Panc1 (cell line): ENCODE results near the gene SSR2.

Source experiments
- POLR2AphosphoS5 ChIP-seq: IDR thresholded peaks from 2 replicates; pipeline ENCODE4 v1.6.1; 2012; ENCODE audit warnings: mild to moderate bottlenecking, low read depth, low read length, moderate library complexity
- SIN3A ChIP-seq: IDR thresholded peaks from 2 replicates; pipeline ENCODE4 v1.6.1; 2012; ENCODE audit warnings: low read depth, mild to moderate bottlenecking, low read length, moderate library complexity, borderline replicate concordance; ENCODE audit not compliant: insufficient read depth
- TCF7L2 ChIP-seq: IDR thresholded peaks from 2 replicates; pipeline ENCODE4 v1.6.1; 2011; ENCODE audit warnings: mild to moderate bottlenecking, low read depth, low read length, inconsistent platforms
- TF ChIP-seq, protein P1 (sequence below): fragments of 450-650 bp; IDR thresholded peaks from 2 replicates; pipeline ENCODE4 v1.5.1; 2017; ENCODE audit warnings: mild to moderate bottlenecking
- TF ChIP-seq, protein P2 (sequence below), 2 experiments: IDR thresholded peaks; 2 replicates each; pipeline ENCODE4 v1.6.1; 2011 to 2012; ENCODE audit warnings: low read depth in 2 of 2, control low read depth in 1 of 2, low read length in 1 of 2, mild to moderate bottlenecking in 1 of 2, moderate library complexity in 1 of 2; ENCODE audit not compliant: insufficient read depth in 1 of 2

- TF ChIP-seq, protein P1, sequence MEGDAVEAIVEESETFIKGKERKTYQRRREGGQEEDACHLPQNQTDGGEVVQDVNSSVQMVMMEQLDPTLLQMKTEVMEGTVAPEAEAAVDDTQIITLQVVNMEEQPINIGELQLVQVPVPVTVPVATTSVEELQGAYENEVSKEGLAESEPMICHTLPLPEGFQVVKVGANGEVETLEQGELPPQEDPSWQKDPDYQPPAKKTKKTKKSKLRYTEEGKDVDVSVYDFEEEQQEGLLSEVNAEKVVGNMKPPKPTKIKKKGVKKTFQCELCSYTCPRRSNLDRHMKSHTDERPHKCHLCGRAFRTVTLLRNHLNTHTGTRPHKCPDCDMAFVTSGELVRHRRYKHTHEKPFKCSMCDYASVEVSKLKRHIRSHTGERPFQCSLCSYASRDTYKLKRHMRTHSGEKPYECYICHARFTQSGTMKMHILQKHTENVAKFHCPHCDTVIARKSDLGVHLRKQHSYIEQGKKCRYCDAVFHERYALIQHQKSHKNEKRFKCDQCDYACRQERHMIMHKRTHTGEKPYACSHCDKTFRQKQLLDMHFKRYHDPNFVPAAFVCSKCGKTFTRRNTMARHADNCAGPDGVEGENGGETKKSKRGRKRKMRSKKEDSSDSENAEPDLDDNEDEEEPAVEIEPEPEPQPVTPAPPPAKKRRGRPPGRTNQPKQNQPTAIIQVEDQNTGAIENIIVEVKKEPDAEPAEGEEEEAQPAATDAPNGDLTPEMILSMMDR = no peak
- TF ChIP-seq SIN3A (no peak), TCF7L2 (no peak), POLR2AphosphoS5 (no peak)
- TF ChIP-seq, protein P2, sequence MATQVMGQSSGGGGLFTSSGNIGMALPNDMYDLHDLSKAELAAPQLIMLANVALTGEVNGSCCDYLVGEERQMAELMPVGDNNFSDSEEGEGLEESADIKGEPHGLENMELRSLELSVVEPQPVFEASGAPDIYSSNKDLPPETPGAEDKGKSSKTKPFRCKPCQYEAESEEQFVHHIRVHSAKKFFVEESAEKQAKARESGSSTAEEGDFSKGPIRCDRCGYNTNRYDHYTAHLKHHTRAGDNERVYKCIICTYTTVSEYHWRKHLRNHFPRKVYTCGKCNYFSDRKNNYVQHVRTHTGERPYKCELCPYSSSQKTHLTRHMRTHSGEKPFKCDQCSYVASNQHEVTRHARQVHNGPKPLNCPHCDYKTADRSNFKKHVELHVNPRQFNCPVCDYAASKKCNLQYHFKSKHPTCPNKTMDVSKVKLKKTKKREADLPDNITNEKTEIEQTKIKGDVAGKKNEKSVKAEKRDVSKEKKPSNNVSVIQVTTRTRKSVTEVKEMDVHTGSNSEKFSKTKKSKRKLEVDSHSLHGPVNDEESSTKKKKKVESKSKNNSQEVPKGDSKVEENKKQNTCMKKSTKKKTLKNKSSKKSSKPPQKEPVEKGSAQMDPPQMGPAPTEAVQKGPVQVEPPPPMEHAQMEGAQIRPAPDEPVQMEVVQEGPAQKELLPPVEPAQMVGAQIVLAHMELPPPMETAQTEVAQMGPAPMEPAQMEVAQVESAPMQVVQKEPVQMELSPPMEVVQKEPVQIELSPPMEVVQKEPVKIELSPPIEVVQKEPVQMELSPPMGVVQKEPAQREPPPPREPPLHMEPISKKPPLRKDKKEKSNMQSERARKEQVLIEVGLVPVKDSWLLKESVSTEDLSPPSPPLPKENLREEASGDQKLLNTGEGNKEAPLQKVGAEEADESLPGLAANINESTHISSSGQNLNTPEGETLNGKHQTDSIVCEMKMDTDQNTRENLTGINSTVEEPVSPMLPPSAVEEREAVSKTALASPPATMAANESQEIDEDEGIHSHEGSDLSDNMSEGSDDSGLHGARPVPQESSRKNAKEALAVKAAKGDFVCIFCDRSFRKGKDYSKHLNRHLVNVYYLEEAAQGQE (IDR thresholded peaks at IDR 0.05; ENCODE audit: insufficient read depth in 1 of 2, low read depth in 2 of 2, low read length in 1 of 2) = no peak
Observed at GRCh38 chr1:156033011-156033410, 12.3 kb upstream of the SSR2 start.
